ENCODE results near the gene LRBA.

DNA sequence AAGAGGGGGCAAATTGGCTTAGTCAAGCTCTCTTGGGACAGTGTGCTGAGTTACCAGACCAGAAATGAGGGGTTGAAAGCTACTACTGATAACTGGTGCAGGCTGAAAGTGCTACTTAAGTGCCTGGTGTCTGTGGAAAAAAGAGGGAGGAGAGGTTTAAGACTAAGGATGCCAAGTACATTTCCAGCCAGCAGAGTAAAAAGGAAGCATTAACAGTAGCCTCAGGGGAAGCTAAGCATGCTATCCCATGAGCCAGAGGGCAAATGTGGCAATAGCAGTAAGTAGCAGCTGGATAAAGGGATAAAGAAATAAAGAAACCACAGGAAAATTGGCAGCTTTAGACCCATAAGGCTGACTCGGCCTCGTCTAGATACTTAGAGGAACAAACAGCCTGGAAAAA is 629.5 kb downstream of the LRBA start:
- TF ChIP-seq POLR2A (IDR thresholded peaks at IDR 0.05): no peak
- TF ChIP-seq, protein P1, sequence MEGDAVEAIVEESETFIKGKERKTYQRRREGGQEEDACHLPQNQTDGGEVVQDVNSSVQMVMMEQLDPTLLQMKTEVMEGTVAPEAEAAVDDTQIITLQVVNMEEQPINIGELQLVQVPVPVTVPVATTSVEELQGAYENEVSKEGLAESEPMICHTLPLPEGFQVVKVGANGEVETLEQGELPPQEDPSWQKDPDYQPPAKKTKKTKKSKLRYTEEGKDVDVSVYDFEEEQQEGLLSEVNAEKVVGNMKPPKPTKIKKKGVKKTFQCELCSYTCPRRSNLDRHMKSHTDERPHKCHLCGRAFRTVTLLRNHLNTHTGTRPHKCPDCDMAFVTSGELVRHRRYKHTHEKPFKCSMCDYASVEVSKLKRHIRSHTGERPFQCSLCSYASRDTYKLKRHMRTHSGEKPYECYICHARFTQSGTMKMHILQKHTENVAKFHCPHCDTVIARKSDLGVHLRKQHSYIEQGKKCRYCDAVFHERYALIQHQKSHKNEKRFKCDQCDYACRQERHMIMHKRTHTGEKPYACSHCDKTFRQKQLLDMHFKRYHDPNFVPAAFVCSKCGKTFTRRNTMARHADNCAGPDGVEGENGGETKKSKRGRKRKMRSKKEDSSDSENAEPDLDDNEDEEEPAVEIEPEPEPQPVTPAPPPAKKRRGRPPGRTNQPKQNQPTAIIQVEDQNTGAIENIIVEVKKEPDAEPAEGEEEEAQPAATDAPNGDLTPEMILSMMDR (IDR thresholded peaks at IDR 0.05): no peak
